Measurements from ENCODE around the gene C22orf31. TPM values are rescaled to one million over a fixed set of nuclear protein-coding genes. Genes with fewer than 3 reads are reported as not detected.

C22orf31 gene
- total RNA-seq, 1 experiment from 2014 or later = not detected

- peak; percentile 84 for DNase-seq
- intact Hi-C loops (cut with micrococcal nuclease; ENCODE audit: unreplicated experiment) = loop anchor here (2.0 kb wide), 2 partner anchors 53 to 147 kb away; no protein-coding TSS in a partner anchor
- H3K27me3 Mint-ChIP-seq (ENCODE audit: unreplicated experiment) = no peaks in the 10 kb centered on the region
- H3K4me3 Mint-ChIP-seq (ENCODE audit: low read depth, unreplicated experiment) = peak overlapping the region; percentile 92
- CTCF ChIA-PET = interaction anchor here (0.8 to 4.2 kb wide), 8 partner anchors 9 to 1113 kb away, joined by 3 to 22 read pairs (median 5); partner anchors contain the start of genes PITPNB and ZNRF3
- TF ChIP-seq, protein P1, sequence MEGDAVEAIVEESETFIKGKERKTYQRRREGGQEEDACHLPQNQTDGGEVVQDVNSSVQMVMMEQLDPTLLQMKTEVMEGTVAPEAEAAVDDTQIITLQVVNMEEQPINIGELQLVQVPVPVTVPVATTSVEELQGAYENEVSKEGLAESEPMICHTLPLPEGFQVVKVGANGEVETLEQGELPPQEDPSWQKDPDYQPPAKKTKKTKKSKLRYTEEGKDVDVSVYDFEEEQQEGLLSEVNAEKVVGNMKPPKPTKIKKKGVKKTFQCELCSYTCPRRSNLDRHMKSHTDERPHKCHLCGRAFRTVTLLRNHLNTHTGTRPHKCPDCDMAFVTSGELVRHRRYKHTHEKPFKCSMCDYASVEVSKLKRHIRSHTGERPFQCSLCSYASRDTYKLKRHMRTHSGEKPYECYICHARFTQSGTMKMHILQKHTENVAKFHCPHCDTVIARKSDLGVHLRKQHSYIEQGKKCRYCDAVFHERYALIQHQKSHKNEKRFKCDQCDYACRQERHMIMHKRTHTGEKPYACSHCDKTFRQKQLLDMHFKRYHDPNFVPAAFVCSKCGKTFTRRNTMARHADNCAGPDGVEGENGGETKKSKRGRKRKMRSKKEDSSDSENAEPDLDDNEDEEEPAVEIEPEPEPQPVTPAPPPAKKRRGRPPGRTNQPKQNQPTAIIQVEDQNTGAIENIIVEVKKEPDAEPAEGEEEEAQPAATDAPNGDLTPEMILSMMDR (IDR thresholded peaks at IDR 0.05; ENCODE audit: unreplicated experiment) = peak; percentile 18
- peaks cover 60% of the 10 kb centered on the region for H3K4me1 Mint-ChIP-seq (ENCODE audit: low read depth, unreplicated experiment)
- H3K9me3 Mint-ChIP-seq (ENCODE audit: low read depth, unreplicated experiment) = no peaks in the 10 kb centered on the region
- H3K27ac Mint-ChIP-seq (ENCODE audit: unreplicated experiment) = peak overlapping the region; percentile 99
- H3K36me3 Mint-ChIP-seq (ENCODE audit: insufficient read depth, unreplicated experiment) = peaks cover 50% of the 10 kb centered on the region
- BruUV-seq (replicated peaks) = TSS peak; percentile 93
Measured at GRCh38 chr22:29031227-29032011, 30.2 kb downstream of the C22orf31 start.

DNA sequence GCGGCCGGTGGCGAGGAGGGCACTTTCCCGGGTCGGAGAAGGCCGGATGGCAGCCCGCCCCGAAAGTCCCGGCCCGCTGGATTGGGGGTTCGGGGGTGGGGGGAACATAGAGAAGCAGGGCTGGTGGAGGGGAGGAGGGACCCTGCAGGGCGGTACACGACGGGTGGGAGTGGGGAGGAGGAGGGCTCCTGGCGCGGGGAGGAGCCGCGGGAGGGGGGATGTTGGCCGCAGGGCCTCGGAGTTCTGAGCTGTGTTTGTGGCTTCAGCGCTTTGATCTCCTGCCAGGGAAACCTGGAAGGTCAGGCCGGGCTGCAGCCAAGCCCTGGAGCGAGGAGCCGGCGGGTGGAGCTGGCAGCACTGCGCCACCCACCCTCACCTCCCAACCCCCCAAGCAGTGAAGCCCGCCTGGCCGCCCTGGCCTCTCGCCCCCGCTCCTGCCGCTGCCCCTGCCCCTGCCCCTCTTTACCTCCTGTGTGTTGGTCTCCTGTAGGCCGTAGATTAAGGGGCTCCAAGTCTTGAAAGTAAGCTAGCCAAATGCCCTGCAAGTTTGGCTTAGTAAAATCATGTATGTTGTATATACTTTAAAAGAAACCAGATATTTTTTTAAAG lies 30.9 kb downstream of the C22orf31 start:
- CTCF ChIA-PET = interaction anchor here (0.8 to 4.2 kb wide), 9 partner anchors 10 to 1112 kb away, joined by 3 to 22 read pairs (median 3); partner anchors contain the start of genes PITPNB and ZNRF3

GRCh38 chr22:29030016-29030617 lies 31.5 kb downstream of the C22orf31 start:
- Mint-ChIP-seq H3K9me3 (ENCODE audit: low read depth, unreplicated experiment) (no peaks in the 10 kb centered on the region), H3K4me1 (ENCODE audit: low read depth, unreplicated experiment) (peaks cover 60% of the 10 kb centered on the region), H3K36me3 (ENCODE audit: insufficient read depth, unreplicated experiment) (peaks cover 53% of the 10 kb centered on the region), H3K27me3 (ENCODE audit: unreplicated experiment) (no peaks in the 10 kb centered on the region), H3K27ac (ENCODE audit: unreplicated experiment) (peak overlapping the region; percentile 99), H3K4me3 (ENCODE audit: low read depth, unreplicated experiment) (peak overlapping the region; percentile 92)
- DNase-seq = peak; percentile 68
- CTCF ChIA-PET = interaction anchor here (1.0 to 4.2 kb wide), 7 partner anchors 10 to 174 kb away, joined by 3 to 22 read pairs (median 7); partner anchors contain the start of gene ZNRF3
- intact Hi-C loops (cut with micrococcal nuclease; ENCODE audit: unreplicated experiment) = loop anchor here (1.0 to 2.0 kb wide), 3 partner anchors 8 to 145 kb away; no protein-coding TSS in a partner anchor
- TF ChIP-seq, protein P1 (IDR thresholded peaks at IDR 0.05; ENCODE audit: unreplicated experiment) = no peak
- BruUV-seq (replicated peaks) = TSS peak; percentile 65

More for the DNA sequence above, 30.9 kb downstream of the C22orf31 start:
- H3K27ac Mint-ChIP-seq (ENCODE audit: unreplicated experiment) = peak overlapping the region; percentile 99
- TF ChIP-seq, protein P1 (IDR thresholded peaks at IDR 0.05; ENCODE audit: unreplicated experiment) = no peak
- peaks cover 60% of the 10 kb centered on the region for H3K4me1 Mint-ChIP-seq (ENCODE audit: low read depth, unreplicated experiment)
- H3K36me3 Mint-ChIP-seq (ENCODE audit: insufficient read depth, unreplicated experiment) = peaks cover 50% of the 10 kb centered on the region
- DNase-seq = peak; percentile 94
- BruUV-seq (replicated peaks) = no TSS peak
- no peaks in the 10 kb centered on the region for H3K9me3 Mint-ChIP-seq (ENCODE audit: low read depth, unreplicated experiment)
- intact Hi-C loops (cut with micrococcal nuclease; ENCODE audit: unreplicated experiment) = loop anchor here (1.0 to 2.0 kb wide), 3 partner anchors 8 to 146 kb away; no protein-coding TSS in a partner anchor
- H3K27me3 Mint-ChIP-seq (ENCODE audit: unreplicated experiment) = no peaks in the 10 kb centered on the region
- peak overlapping the region; percentile 92 for H3K4me3 Mint-ChIP-seq (ENCODE audit: low read depth, unreplicated experiment)

Data from Calu3 (cell line).